ENCODE results near the gene EHMT2.

EHMT2 gene

DNA sequence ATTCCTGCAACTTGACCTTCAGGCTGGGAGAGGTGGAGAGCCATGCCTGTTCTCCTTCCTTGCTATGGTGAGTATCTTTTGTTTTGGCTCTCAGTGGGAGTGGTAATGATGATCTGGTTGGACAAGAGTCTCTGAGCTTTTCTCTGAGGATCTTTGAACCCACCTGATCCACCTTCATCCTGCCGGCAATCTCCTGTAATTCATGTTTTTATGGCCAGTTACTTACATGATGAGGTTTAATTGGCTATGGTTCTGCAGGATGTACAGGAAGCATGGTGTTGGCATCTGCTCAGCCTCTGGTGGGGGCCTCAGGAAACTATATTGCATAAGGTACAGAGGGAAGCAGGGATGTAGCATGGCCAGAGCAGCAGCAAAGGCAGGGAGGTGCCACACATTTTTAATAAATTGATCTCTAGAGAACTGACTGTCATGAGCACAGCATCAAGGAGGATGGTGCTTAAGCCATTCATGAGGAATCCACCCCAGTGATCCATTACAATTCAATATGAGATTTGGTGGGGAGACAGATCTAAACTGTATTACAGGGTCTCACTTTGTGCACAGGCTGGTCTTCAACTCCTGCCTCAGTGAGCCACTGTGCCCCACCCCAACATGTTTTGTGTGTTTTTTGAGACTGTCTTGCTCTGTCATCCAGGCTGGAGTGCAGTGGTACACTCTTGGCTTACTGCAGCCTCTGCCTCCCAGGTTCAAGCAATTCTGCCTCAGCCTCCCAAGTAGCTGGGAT is 60.0 kb downstream of the EHMT2 start:
- DNase-seq = peak in 1 of 2 donors; percentile 9

DNA sequence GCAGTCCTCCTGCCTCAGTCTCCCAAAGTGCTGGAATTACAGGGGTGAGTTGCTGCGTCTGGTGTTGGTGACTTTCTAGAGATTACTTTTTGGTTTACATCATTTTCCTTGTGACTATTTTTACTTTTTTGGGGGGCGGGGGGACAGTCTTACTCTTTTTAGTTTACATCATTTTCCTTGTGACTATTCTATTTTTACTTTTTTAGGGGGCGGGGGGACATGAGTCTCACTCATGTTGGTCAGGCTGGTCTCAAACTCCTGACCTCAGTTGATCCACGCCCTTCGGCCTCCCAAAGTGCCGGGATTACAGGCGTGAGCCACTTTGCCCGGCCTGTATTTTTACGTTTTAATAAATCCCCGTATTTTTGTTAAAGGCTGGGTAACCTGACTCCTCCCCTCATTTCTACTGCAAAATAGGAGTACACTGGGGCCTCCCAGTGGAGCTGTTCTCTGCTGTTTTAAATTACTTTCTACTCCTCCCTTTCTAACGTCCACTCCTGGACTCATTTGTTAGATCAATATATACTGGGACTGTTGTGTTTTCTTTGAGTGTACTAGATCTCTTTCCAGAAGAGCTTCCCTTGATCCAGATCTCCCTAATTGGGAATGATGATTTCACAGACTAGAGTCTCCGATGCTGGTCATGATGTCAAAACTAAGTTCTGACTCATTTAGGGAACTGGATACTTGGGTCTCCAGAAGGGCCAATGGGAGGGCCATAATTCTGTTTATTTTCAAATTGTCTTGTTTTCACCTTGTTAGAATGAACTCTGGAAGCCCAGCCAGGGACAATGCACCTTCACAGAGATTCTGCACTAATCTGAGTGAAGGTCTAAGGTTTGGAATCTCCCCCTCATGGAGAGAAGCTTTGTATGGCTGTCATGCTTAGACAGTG is 60.8 kb downstream of the EHMT2 start:
- peak in 1 of 2 donors; percentile 10 for DNase-seq

DNA sequence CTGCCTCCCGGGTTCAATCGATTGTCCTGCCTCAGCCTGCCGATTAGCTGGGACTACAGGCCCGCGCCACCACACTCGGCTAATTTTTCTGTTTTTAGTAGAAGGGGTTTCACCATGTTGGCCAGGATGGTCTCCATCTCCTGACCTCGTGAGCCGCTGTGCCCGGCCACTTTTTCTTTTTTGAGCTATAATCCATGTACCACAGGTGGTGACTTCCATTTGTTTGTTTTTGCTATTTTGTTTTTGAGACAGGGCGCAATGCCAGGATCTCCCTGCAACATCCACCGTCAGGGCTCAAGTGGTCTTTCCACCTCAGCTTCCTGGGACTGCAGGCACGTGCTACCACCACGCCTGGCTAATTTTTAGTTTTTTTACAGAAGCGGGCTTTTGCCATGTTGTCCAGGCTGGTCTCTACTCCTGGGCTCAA is 61.4 kb downstream of the EHMT2 start:
- DNase-seq = peak in 1 of 2 donors; percentile 22

DNA sequence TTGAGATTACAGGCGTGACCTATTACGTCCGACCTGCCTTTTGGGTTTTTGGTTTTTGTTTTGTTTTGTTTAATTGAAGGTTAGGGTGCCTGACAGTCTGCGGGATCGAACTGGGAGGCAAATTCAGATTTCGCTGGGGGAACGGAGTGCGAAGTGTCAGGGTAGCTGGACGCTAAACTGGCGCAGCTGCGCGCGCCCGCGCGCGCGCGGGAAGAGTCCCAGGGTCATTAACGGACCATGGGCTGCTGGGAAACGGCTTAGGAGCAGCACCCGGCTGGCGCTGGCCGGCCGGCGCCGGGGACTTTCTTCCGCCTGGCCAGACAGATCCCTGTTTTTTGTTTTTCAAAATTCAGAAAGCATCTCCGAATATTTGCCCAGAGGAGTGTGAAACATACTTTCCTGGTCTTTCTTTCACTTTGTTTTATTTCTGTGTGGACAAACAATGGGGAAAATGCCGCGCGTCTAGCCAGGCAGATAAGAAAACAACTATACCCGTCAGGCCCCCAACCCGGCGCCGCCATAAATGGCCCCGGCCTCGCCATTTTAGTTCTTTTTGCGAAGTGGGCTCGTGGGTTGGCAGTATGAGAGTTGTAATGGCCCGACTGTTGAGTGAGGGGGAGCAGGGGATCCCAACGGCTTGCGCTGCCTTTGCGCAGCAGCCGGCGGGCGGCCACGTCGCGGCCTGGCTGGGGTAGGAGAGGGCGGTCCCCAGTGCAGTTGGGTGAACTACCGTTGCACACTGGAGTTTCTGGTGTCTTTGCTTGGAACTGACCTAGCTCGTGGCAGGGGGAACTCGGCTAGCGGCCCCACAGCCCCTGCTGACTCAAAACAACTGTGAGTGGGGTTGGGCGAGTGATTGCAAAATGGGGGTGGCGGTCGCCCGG is 62.9 kb downstream of the EHMT2 start:
- peak; percentile 81 to 86 for DNase-seq

DNA sequence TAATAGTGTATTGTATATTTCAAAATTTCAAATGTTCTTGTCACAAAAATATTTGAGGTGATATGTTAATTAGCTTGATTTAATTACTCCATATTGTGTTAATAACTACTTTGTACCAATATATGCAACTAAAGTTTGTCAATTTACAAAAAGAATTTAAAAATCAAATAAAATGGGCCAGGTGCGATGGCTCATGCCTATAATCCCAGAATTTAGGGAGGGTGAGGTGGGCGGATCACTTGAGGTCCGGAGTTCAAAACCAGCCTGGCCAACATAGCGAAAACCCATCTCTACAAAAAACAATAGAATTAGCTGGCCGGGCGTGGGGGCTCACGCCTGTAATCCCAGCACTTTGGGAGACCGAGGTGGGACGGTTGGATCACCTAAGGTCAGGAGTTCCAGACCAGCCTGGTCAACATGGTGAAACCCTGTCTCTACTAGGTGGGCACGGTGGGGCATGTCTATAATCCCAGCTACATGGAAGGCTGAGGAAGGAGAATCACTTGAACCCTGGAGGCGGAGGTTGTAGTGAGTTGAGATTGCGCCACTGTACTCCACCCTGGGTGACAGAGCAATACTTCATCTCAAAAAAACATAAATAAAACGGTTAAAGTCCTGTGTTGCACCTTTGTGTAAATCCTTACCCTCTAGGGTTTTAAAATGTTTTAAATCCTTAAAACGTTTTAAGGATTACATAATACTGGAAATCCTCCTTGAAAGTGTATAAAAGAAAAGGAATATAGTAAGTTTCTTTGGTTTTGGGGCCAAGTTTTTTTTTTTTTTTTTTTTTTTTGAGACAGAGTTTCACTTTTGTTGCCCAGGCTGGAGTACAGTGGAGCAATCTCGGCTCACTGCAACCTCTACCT is 65.9 kb downstream of the EHMT2 start:
- no peak for DNase-seq

DNA sequence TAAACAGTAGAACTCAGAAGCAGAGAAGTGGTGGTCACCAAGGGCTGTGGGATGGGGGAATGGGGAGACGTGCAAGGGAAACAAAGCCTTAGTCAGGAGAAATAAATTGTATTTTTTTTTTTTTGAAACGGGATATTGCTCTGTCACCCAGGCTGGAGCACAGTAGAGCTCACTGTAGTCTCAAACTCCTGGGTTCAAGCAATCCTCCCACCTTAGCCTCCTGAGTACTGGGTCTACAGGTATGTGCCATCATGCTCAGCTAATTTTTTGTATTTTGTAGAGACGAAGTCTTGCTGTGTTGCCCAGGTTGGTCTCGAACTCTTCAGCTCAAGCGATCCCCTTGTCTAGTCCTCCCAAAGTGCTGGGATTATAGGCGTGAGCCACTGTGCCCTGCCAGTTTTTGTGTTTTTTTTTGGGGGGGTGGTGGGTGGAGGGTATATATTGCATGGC is 66.6 kb downstream of the EHMT2 start:
- DNase-seq = no peak
